NCI-H2171 (cell line): ENCODE results near the gene ERCC6.

Source experiments
- DNase-seq: peaks from one replicate; lab custom pipeline; 2025; lab: John Stamatoyannopoulos, UW

ERCC6 gene

GRCh38 chr10:49512121-49512809, 26.7 kb downstream of the ERCC6 start:
- no peak for DNase-seq

DNA sequence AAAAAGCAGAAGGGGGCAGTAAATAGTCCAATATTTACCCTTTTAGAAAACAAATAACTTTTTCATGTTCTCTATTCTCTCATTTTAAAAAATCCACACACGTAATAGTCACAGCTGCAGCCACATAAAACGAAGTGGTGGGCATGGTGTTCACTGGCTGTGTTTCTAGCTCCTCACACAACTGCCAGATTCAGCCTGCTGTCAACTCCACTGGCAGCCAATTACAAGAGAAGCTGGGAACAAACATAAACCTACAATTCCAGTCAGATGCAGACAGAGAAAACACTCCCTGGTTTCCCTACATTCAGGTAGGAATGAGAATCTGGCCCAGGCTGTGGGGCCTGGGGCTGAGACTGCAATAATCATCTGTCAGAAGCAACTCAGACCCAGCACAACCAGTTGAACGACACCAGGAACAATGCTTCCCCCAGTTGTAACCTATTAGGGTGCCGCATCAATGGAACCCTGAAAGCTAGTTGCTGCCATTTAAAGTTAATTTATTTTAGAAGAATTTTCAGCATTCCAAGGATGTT, 29.1 kb downstream of the ERCC6 start:
- no peak for DNase-seq

DNA sequence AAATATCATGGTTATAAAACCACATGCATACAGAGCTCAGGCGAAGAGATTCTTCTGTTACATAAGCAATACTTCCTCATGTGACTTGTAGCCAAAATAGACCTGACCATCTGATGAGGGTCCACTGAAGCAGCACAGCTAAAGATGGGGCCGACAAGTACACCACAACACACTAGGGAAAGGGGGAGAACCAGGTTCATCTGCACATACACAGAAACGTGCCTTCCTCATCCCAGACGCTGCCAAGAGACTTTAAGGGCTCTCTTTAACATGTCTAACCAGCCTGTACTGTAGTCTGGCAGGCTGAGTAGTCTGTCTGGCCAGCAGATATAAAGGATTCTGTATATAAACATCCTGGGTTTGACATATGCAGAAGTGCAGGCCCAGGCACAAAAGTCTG, 30.3 kb downstream of the ERCC6 start:
- no peak for DNase-seq

DNA sequence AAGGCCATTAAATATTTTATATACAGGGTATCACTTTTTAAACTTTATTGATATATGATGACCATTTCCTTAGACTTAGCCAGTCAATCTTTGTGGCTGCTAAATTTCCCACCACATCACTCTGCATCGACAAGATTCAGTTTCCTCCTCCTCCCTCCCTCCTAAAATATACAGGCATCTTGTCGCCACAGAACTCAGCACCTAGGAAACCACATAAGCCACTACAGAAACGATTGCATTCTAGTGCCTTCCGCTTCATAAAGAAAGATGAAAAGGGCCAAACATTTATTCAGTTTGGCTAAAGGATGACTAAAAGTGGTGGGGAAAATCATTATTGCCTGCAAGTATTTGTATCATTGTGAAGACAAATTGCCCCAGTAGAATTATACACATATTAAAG, 30.7 kb downstream of the ERCC6 start:
- DNase-seq, result no peak

DNA sequence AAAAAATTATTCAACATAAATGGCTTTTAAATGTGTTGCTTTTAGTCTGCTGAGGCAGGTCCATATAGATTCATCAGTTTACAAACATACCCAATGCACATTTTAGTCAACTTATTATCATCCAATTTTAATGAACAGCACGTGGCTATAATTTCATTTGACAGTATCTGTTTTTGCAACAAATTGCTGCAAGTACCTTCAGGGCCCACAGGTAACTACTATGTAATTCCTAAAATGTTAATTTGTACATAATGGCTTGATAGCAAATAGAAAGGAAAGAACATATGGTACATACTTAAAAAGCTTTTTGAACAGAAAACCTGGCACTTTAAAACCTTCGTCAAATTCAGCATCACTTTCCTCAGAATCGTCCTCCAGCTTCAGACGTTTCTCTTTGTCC, 33.3 kb downstream of the ERCC6 start:
- no peak for DNase-seq

DNA sequence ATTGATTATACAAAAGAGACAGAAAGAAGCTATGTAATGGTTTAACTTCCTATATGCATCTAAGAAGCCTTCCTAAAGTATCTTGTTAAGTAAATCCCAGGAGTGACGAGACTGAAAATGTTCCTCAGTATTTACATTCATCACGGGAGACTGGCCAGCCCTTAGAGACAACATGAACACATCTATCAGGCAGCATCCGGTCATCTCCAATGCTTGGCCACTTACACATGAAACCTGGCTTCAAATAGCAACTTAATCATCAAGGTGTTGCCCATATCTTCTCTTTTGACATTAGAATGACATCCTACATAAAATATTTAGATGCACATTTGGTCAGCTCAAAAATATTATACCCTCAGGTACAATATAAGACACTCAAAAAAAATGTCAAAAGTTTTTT, 33.8 kb downstream of the ERCC6 start:
- no peak for DNase-seq

- DNase-seq, result no peak
Measured at GRCh38 chr10:49504528-49504927, 34.4 kb downstream of the ERCC6 start.

- DNase-seq, result no peak
Measured at GRCh38 chr10:49502358-49502757, 36.6 kb downstream of the ERCC6 start.

DNA sequence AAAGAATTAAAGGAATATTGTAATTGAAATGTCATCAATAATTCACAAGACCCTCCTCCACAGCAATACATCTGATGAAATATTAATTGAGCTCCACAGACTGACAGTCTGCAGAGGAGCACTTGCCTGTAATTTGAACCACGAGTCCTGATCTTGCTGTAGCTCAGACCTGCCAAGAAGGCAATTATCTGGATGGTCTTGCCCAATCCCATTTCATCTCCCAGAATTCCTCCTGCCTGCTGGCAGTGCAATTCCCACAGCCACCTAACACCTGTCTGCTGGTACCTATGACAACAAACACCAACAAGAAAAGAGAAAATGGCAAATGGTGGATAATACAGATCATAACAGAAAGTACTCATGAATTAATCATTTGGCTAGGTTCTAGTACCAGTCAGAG, 38.5 kb downstream of the ERCC6 start:
- peak; percentile 66 for DNase-seq

- DNase-seq, result no peak
Measured at GRCh38 chr10:49499305-49499851, 39.5 kb downstream of the ERCC6 start.

DNA sequence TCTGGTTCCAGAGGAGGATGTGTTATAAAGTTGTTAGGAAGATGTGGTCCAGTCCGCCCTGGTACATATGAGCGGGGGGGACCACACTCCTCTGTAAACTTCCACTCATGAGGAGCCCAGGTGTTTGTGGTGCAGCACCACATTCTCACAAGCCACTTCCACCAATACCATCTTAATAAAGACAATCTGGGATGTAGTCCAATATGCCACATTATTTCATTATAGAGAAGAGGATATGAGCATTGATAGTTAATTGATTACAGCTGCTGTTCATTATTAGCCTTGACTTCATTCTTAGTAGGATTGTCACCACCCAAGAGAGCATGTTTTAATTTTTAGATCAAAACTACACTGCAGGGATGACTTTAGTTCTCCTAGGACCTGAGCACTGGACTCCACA, 40.5 kb downstream of the ERCC6 start:
- no peak for DNase-seq

- DNase-seq, result no peak
Measured at GRCh38 chr10:49497358-49497757, 41.6 kb downstream of the ERCC6 start.

- DNase-seq, result no peak
Measured at GRCh38 chr10:49488056-49488717, 50.7 kb downstream of the ERCC6 start.

DNA sequence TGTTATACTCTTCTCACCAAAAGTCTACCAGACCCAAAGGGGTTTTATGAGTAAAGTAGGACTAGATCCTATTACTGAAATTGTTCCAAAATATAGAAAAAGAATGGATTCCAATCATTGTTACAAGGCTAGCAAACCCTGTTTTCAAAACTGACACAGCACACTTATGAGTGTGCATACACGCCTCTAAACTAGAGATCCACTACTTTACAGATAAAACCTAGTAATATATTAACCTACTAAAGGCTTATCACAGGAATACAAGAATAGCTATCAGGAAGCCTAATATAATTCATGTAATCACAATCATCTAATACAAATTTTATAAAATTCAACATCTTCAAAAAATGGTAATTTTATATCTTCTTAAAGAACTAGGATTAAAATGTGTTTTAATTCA, 52.2 kb downstream of the ERCC6 start:
- no peak for DNase-seq

DNA sequence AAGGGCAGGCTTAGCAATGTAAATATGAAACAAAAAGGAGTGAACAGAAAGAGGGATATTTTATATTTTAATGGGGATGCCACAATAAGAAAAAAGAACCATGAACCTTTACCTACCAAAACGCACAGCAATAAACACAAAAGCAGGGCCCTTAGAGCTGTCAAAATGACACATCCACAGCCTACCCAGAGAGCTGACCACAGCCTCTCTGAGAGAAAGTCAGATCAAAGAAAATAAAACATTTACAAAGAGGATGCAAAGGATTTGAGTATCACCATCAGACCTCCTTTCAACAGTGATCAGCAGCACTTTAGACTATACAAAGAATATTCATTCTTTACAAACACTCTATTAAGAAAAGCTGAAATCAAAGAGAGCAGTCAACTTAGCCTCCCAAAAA, 52.9 kb downstream of the ERCC6 start:
- no peak for DNase-seq

DNA sequence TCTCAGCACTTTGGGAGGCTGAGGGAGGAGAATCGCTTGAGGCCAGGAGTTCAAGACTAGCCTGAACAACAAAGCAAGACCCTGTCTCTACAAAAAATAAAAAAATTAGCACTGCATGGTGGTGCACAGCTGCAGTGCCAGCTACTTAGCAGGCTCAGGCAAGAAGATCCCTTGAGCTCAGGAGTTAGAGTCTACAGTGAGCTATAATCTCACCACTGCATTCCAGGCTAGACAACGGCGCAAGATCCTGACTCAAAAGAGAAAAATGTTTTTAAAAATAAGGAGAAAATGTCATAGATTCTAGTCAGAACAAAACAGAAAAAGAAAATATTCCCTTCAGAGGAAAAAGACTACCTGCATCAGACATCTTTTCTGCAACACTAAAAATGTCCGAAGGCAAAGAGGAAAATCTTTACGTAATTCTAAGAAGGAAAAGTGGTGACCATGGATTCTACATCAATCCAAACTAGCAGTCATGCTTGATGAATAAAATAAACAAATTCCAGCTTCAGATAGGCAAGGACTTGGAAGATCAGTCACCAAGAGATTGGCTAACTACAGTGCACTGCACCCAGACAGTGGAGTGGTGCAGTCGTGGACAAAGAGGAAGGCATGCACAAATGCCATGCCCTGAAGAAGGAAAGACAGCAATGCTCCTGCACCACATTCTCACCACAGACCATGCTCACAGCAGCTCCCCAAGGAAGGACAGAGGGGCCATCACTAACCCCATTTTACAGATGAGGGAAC, 54.3 kb downstream of the ERCC6 start:
- DNase-seq, result no peak

- no peak for DNase-seq
Measured at GRCh38 chr10:49478819-49479218, 60.1 kb downstream of the ERCC6 start.

DNA sequence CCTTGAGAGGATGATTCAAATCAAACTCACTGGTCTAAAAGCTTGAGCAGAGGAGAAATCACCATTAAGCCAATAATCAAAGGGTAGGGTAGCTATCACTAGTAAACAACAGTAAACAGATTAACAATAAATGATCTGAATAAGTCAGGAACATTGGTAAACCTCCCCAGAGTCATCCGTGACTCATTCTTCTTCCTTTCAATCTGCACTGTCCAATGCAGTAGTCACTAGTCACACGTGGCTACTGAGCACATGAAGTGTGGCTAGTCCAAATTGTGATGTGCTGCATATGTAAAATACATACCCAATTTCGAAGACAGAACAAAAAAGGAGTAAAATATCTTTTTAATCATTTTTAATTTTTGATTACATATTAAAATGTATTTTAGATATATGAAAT, 64.0 kb downstream of the ERCC6 start:
- no peak for DNase-seq

- no peak for DNase-seq
Measured at GRCh38 chr10:49471532-49471931, 67.4 kb downstream of the ERCC6 start.

DNA sequence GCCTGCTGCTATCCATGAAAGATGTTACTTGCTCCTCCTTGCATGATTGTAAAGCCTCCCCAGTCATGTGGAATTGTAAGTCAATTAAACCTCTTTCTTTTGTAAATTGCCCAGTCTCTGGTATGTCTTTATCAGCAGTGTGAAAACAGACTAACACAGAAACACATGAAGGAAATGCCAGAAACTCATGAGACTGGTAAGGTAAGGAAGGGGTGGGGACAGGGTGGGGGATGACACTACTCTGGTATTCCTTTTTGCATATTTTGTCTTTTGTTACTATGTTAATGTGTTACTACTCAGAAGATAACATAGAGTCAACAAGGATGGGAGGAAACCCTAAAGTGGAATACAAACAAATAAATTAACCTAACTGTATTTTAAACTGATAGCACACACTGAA, 73.2 kb downstream of the ERCC6 start:
- no peak for DNase-seq
